Panc1 (cell line): ENCODE measurements around the gene MTMR2. TPM values are rescaled to one million over a fixed set of nuclear protein-coding genes. Genes with fewer than 3 reads are reported as not detected.

ENCODE experiments used
- ATAC-seq: fragments of 200-7000 bp; cut with Tn5 transposase; 2 replicates; pipeline ENCODE4 v1.9.1; 2020; ENCODE audit warnings: mild to moderate bottlenecking, moderate library complexity
- BruUV-seq: library from RNA; stranded (reverse); fragments of 400-500 nt; replicated peaks from 2 replicates; lab custom pipeline; 2021; lab: Mats Ljungman, UMichigan
- CTCF ChIA-PET: fragments of 300-600 bp; sonication (Branson Sonifier 250); formaldehyde crosslinking; loops from one replicate; lab custom pipeline; 2022; ENCODE audit warnings: antibody characterized with exemption; lab: Charles Lee
- POLR2A ChIA-PET: fragments of 300-600 bp; sonication (Branson Sonifier 250); formaldehyde crosslinking; loops from one replicate; lab custom pipeline; 2022; ENCODE audit warnings: antibody characterized with exemption; lab: Charles Lee
- DNase-seq: peaks from one replicate; pipeline ENCODE4 v3.0.0-alpha.2; 2010; ENCODE audit warnings: low read depth, low spot score
- H3K27ac ChIP-seq: 2 replicates; pipeline ENCODE4 v1.5.1; 2011; ENCODE audit warnings: mild to moderate bottlenecking, low read length, inconsistent platforms
- H3K27me3 ChIP-seq: fragments of 200-500 bp; sonication (Bioruptor generic); 2 replicates; pipeline ENCODE4 v1.6.0; 2014; ENCODE audit warnings: low read length, inconsistent platforms; ENCODE audit not compliant: control insufficient read depth, insufficient read depth
- H3K36me3 ChIP-seq: fragments of 200-500 bp; sonication (Bioruptor generic); 2 replicates; pipeline ENCODE4 v1.5.1; 2014; ENCODE audit warnings: inconsistent platforms, mild to moderate bottlenecking, low read length, moderate library complexity; ENCODE audit not compliant: control insufficient read depth, insufficient read depth
- H3K4me1 ChIP-seq: 2 replicates; pipeline ENCODE4 v1.5.1; 2011; ENCODE audit warnings: inconsistent platforms, mild to moderate bottlenecking, low read length, moderate library complexity; ENCODE audit not compliant: control insufficient read depth, insufficient read depth
- H3K4me3 ChIP-seq, 2 experiments: 2 replicates each; pipeline ENCODE4 v1.5.1; 2011 to 2012; ENCODE audit warnings: low read depth in 2 of 2, low read length in 2 of 2, mild to moderate bottlenecking in 2 of 2, inconsistent platforms in 1 of 2, moderate library complexity in 1 of 2
- H3K9me3 ChIP-seq: fragments of 200-500 bp; sonication (Bioruptor generic); 2 replicates; pipeline ENCODE4 v1.5.1; 2014; ENCODE audit warnings: low read depth, mild to moderate bottlenecking, inconsistent platforms, low read length, moderate library complexity; ENCODE audit not compliant: control insufficient read depth, insufficient read depth
- CTCF ChIP-seq: fragments of 450-650 bp; IDR thresholded peaks from 2 replicates; pipeline ENCODE4 v1.5.1; 2017; ENCODE audit warnings: mild to moderate bottlenecking
- POLR2AphosphoS5 ChIP-seq: IDR thresholded peaks from 2 replicates; pipeline ENCODE4 v1.6.1; 2012; ENCODE audit warnings: mild to moderate bottlenecking, low read depth, low read length, moderate library complexity
- REST ChIP-seq, 2 experiments: IDR thresholded peaks; 2 replicates each; pipeline ENCODE4 v1.6.1; 2011 to 2012; ENCODE audit warnings: low read depth in 2 of 2, control low read depth in 1 of 2, low read length in 1 of 2, mild to moderate bottlenecking in 1 of 2, moderate library complexity in 1 of 2; ENCODE audit not compliant: insufficient read depth in 1 of 2
- SIN3A ChIP-seq: IDR thresholded peaks from 2 replicates; pipeline ENCODE4 v1.6.1; 2012; ENCODE audit warnings: low read depth, mild to moderate bottlenecking, low read length, moderate library complexity, borderline replicate concordance; ENCODE audit not compliant: insufficient read depth
- TCF7L2 ChIP-seq: IDR thresholded peaks from 2 replicates; pipeline ENCODE4 v1.6.1; 2011; ENCODE audit warnings: mild to moderate bottlenecking, low read depth, low read length, inconsistent platforms
- in situ Hi-C: cut with HindIII; loops from 2 replicates; pipeline ENCODE4 v1.10.0; 2016; ENCODE audit warnings: low sequenced_read_pairs, low pct_unique_long_range_greater_than_20kb
- intact Hi-C: fragments of 100-400 bp; cut with micrococcal nuclease; formaldehyde crosslinking; loops from one replicate; pipeline ENCODE4 v1.10.0; 2022; ENCODE audit not compliant: unreplicated experiment
- total RNA-seq: library from RNA; stranded (reverse); gene quantifications from one replicate; pipeline ENCODE4 v1.2.1, GENCODE V29; 2021; ENCODE audit not compliant: unreplicated experiment

The MTMR2 gene
- total RNA-seq, 1 experiment from 2014 or later: 44.8 TPM

- BruUV-seq: no TSS peak
- DNase-seq (no peak), ATAC-seq (no peak)
- Histone ChIP-seq H3K27ac (no peak overlapping the region), H3K4me1 (no peaks in the 10 kb centered on the region), H3K36me3 (no peaks in the 10 kb centered on the region), H3K4me3 (no peak overlapping the region), H3K9me3 (no peaks in the 10 kb centered on the region), H3K27me3 (no peaks in the 10 kb centered on the region)
- TF ChIP-seq REST (IDR thresholded peaks at IDR 0.05; ENCODE audit: insufficient read depth in 1 of 2, low read depth in 2 of 2, low read length in 1 of 2) (no peak), TCF7L2 (no peak), POLR2AphosphoS5 (no peak), CTCF (no peak), SIN3A (no peak)
- in situ Hi-C loops (no loop called here), intact Hi-C loops (no loop called here)
- ChIA-PET CTCF (no interaction called here), POLR2A (no interaction called here)
These were observed 28.1 kb downstream of the MTMR2 start for GRCh38 chr11:95895815-95896214.

- POLR2A ChIA-PET: interaction anchor here (0.6 kb wide), 1 partner anchor 89 kb away, joined by 3 read pairs; no protein-coding TSS in a partner anchor
- H3K27ac ChIP-seq: no peak overlapping the region
- no peak for DNase-seq
- no peak for ATAC-seq
- H3K4me1 ChIP-seq: no peaks in the 10 kb centered on the region
- no peaks in the 10 kb centered on the region for H3K9me3 ChIP-seq
- CTCF ChIA-PET: no interaction called here
- H3K27me3 ChIP-seq: no peaks in the 10 kb centered on the region
- intact Hi-C loops (no loop called here), in situ Hi-C loops (no loop called here)
- no peak for TF ChIP-seq TCF7L2
- TF ChIP-seq REST (IDR thresholded peaks at IDR 0.05; ENCODE audit: insufficient read depth in 1 of 2, low read depth in 2 of 2, low read length in 1 of 2): no peak
- no peak for TF ChIP-seq POLR2AphosphoS5
- no peak for TF ChIP-seq SIN3A
- TF ChIP-seq CTCF: no peak
- no peak overlapping the region for H3K4me3 ChIP-seq
- no peaks in the 10 kb centered on the region for H3K36me3 ChIP-seq
- BruUV-seq: no TSS peak
These were observed 30.9 kb downstream of the MTMR2 start for GRCh38 chr11:95892892-95893570.
